T-cell (primary cell): ENCODE measurements around the gene MRPL12. TPM values are rescaled to one million over a fixed set of nuclear protein-coding genes. Genes with fewer than 3 reads are reported as not detected.

Experiments
- ATAC-seq, 4 experiments: fragments of 200-7000 bp in 3 of 4; fragments of 150-1000 bp in 1 of 4; cut with Tn5 transposase; replicated peaks in 1 of 4; 1 replicate in 3 of 4; 2 replicates in 1 of 4; pipeline ENCODE4 v1.10.0; 2021; ENCODE audit warnings: moderate library complexity in 3 of 4, mild to moderate bottlenecking in 2 of 4, moderate number of reproducible peaks in 1 of 4
- CTCF ChIA-PET, 2 donors: fragments of 300-600 bp; sonication (Branson Sonifier 250); formaldehyde crosslinking; loops; one replicate each; lab custom pipeline; 2022; ENCODE audit warnings: antibody characterized with exemption in 2 of 2; lab: Charles Lee
- POLR2A ChIA-PET, 2 donors: fragments of 300-600 bp; sonication (Branson Sonifier 250); formaldehyde crosslinking; loops; one replicate each; lab custom pipeline; 2022; ENCODE audit warnings: antibody characterized with exemption in 2 of 2; lab: Charles Lee
- DNase-seq, 35 experiments: peaks; one replicate each; pipeline versions ENCODE4 v3.0.0 to v3.0.0-alpha.2; 2013 to 2023
- H3K27ac ChIP-seq: one replicate; pipeline ENCODE4 v1.5.1; 2013; ENCODE audit warnings: low read length
- H3K27me3 ChIP-seq, 2 experiments: replicated peaks in 1 of 2; 1 replicate in 1 of 2; 2 replicates in 1 of 2; pipeline versions ENCODE4 v1.6.1 to v1.7.0; 2013; ENCODE audit warnings: low read length in 1 of 2, mixed read lengths in 1 of 2; ENCODE audit not compliant: control insufficient read depth in 2 of 2, insufficient read depth in 2 of 2; ENCODE audit errors: extremely low read depth in 1 of 2
- H3K36me3 ChIP-seq, 2 donors: 1 replicate in 1 of 2; 2 replicates in 1 of 2; pipeline versions ENCODE4 v1.6.1 to v1.7.0; 2013; ENCODE audit warnings: low read length in 1 of 2; ENCODE audit not compliant: control insufficient read depth in 2 of 2, insufficient read depth in 1 of 2; ENCODE audit errors: extremely low read depth in 1 of 2
- H3K4me1 ChIP-seq, 2 experiments: 1 replicate in 1 of 2; 2 replicates in 1 of 2; pipeline versions ENCODE4 v1.6.1 to v1.7.0; 2013; ENCODE audit warnings: low read length in 2 of 2, mixed read lengths in 1 of 2; ENCODE audit not compliant: insufficient read depth in 2 of 2, control insufficient read depth in 1 of 2; ENCODE audit errors: extremely low read depth in 1 of 2
- H3K4me3 ChIP-seq, 2 donors: 1 replicate in 1 of 2; 2 replicates in 1 of 2; pipeline versions ENCODE4 v1.5.1 to v1.7.0; 2013; ENCODE audit warnings: mild to moderate bottlenecking in 2 of 2, low read length in 1 of 2, moderate library complexity in 1 of 2; ENCODE audit not compliant: control insufficient read depth in 1 of 2; ENCODE audit errors: extremely low read depth in 1 of 2
- H3K9me3 ChIP-seq: 2 replicates; pipeline ENCODE4 v1.7.0; 2013
- H3K27ac Mint-ChIP-seq, 2 donors: one replicate each; pipeline ENCODE4 v1.8.0; 2020 to 2021; ENCODE audit warnings: mild to moderate bottlenecking in 2 of 2, mixed read lengths in 2 of 2
- H3K27me3 Mint-ChIP-seq, 2 donors: one replicate each; pipeline ENCODE4 v1.8.0; 2021 to 2022; ENCODE audit warnings: mixed read lengths in 2 of 2
- H3K36me3 Mint-ChIP-seq: one replicate; pipeline ENCODE4 v1.8.0; 2021; ENCODE audit warnings: mixed read lengths
- H3K4me1 Mint-ChIP-seq, 3 donors: one replicate each; pipeline ENCODE4 v1.8.0; 2020 to 2022; ENCODE audit warnings: mixed read lengths in 3 of 3, mild to moderate bottlenecking in 1 of 3
- H3K4me3 Mint-ChIP-seq, 3 donors: one replicate each; pipeline ENCODE4 v1.8.0; 2020 to 2022; ENCODE audit warnings: mild to moderate bottlenecking in 3 of 3, mixed read lengths in 3 of 3, moderate library complexity in 3 of 3
- H3K9me3 Mint-ChIP-seq, 3 donors: one replicate each; pipeline ENCODE4 v1.8.0; 2020 to 2022; ENCODE audit warnings: mixed read lengths in 3 of 3
- WGBS: methylation state at CpG from one replicate; pipeline ENCODE4 v1.1.5; 2013; ENCODE audit warnings: missing lambda C conversion rate; ENCODE audit not compliant: insufficient coverage; 5-methylcytosine and 5-hydroxymethylcytosine counted together
- total RNA-seq, 35 experiments: library from RNA in 6 of 35; stranded (reverse) in 6 of 35; fragments of 120-200 nt in 1 of 35; gene quantifications; one replicate each; pipeline versions ENCODE4 v1.2.1 to v1.2.4 and lab custom pipeline; 2013 to 2026

The MRPL12 gene
- total RNA-seq, 5 donors from 2014 or later (not counting 1 experiment from before 2014, with no cell fraction given): 18.5 to 33.5 (median 31.4) TPM

GRCh38 chr17:81688616-81689015 lies 14.6 kb upstream of the MRPL12 start:
- peaks cover 40 to 72% of the 10 kb centered on the region in 2 donors for H3K36me3 ChIP-seq
- H3K4me1 Mint-ChIP-seq: peaks cover 23 to 35% (median 31%) of the 10 kb centered on the region in 3 donors
- no peak overlapping the region for H3K4me3 ChIP-seq
- ChIA-PET CTCF (no interaction called here), POLR2A (no interaction called here)
- H3K4me1 ChIP-seq: peaks cover 9 to 41% of the 10 kb centered on the region in 2 experiments
- peaks cover 35% of the 10 kb centered on the region for H3K36me3 Mint-ChIP-seq
- no peaks in the 10 kb centered on the region for H3K27me3 ChIP-seq
- peak overlapping the region in 1 of 2 donors; percentile 5 for H3K27ac Mint-ChIP-seq
- no peaks in the 10 kb centered on the region for H3K27me3 Mint-ChIP-seq
- no peaks in the 10 kb centered on the region for H3K9me3 ChIP-seq
- no peak overlapping the region for H3K27ac ChIP-seq
- 94% methylated on average over 9 of the region's 14 CpGs for WGBS
- H3K4me3 Mint-ChIP-seq: no peak overlapping the region
- no peaks in the 10 kb centered on the region for H3K9me3 Mint-ChIP-seq
- no peak for ATAC-seq
- DNase-seq: no peak

- 90% methylated on average over 17 of the region's 18 CpGs for WGBS
- Mint-ChIP-seq H3K36me3 (peaks cover 33% of the 10 kb centered on the region), H3K9me3 (no peaks in the 10 kb centered on the region), H3K4me1 (peaks cover 13 to 25% (median 23%) of the 10 kb centered on the region in 3 donors), H3K4me3 (no peak overlapping the region), H3K27ac (no peak overlapping the region), H3K27me3 (no peaks in the 10 kb centered on the region)
- POLR2A ChIA-PET: no interaction called here
- Histone ChIP-seq H3K9me3 (no peaks in the 10 kb centered on the region), H3K4me1 (peaks cover 3 to 31% of the 10 kb centered on the region in 2 experiments), H3K36me3 (peaks cover 48 to 87% of the 10 kb centered on the region in 2 donors), H3K4me3 (no peak overlapping the region), H3K27ac (no peak overlapping the region), H3K27me3 (no peaks in the 10 kb centered on the region)
- CTCF ChIA-PET: no interaction called here
- ATAC-seq (no peak), DNase-seq (no peak)
These were observed 13.1 kb upstream of the MRPL12 start for GRCh38 chr17:81690066-81690465.

- ChIA-PET POLR2A (no interaction called here), CTCF (no interaction called here)
- no peak overlapping the region for H3K27ac Mint-ChIP-seq
- H3K9me3 Mint-ChIP-seq: no peaks in the 10 kb centered on the region
- WGBS: 94% methylated on average over 13 of the region's 17 CpGs
- peaks cover 0 to 27% of the 10 kb centered on the region in 2 experiments for H3K4me1 ChIP-seq
- H3K27me3 Mint-ChIP-seq: no peaks in the 10 kb centered on the region
- peaks cover 9 to 20% (median 18%) of the 10 kb centered on the region in 3 donors for H3K4me1 Mint-ChIP-seq
- no peak overlapping the region for H3K27ac ChIP-seq
- H3K4me3 ChIP-seq: no peak overlapping the region
- peaks cover 33% of the 10 kb centered on the region for H3K36me3 Mint-ChIP-seq
- no peaks in the 10 kb centered on the region for H3K27me3 ChIP-seq
- peaks cover 53 to 91% of the 10 kb centered on the region in 2 donors for H3K36me3 ChIP-seq
- DNase-seq: no peak
- no peaks in the 10 kb centered on the region for H3K9me3 ChIP-seq
- no peak for ATAC-seq
- H3K4me3 Mint-ChIP-seq: no peak overlapping the region
These were observed 12.6 kb upstream of the MRPL12 start for GRCh38 chr17:81690549-81690948.

- Mint-ChIP-seq H3K27ac (no peak overlapping the region), H3K27me3 (no peaks in the 10 kb centered on the region), H3K9me3 (no peaks in the 10 kb centered on the region), H3K4me1 (peaks cover 9 to 15% (median 14%) of the 10 kb centered on the region in 3 donors), H3K4me3 (no peak overlapping the region), H3K36me3 (peaks cover 31% of the 10 kb centered on the region)
- H3K4me3 ChIP-seq: no peak overlapping the region
- ChIA-PET CTCF (no interaction called here), POLR2A (no interaction called here)
- H3K27ac ChIP-seq: no peak overlapping the region
- H3K27me3 ChIP-seq: no peaks in the 10 kb centered on the region
- DNase-seq (no peak), ATAC-seq (no peak)
- no peaks in the 10 kb centered on the region for H3K9me3 ChIP-seq
- peaks cover 0 to 20% of the 10 kb centered on the region in 2 experiments for H3K4me1 ChIP-seq
- WGBS: 95% methylated on average over 11 of the region's 18 CpGs
- H3K36me3 ChIP-seq: peaks cover 57 to 93% of the 10 kb centered on the region in 2 donors
These were observed 12.0 kb upstream of the MRPL12 start for GRCh38 chr17:81691196-81691595.

GRCh38 chr17:81691608-81692007 lies 11.6 kb upstream of the MRPL12 start:
- Histone ChIP-seq H3K36me3 (peaks cover 56 to 93% of the 10 kb centered on the region in 2 donors), H3K27me3 (no peaks in the 10 kb centered on the region), H3K9me3 (no peaks in the 10 kb centered on the region), H3K4me1 (peaks cover 0 to 16% of the 10 kb centered on the region in 2 experiments), H3K4me3 (no peak overlapping the region), H3K27ac (no peak overlapping the region)
- H3K4me3 Mint-ChIP-seq: no peak overlapping the region
- H3K4me1 Mint-ChIP-seq: peaks cover 9 to 13% (median 12%) of the 10 kb centered on the region in 3 donors
- no peak for ATAC-seq
- H3K36me3 Mint-ChIP-seq: peaks cover 29% of the 10 kb centered on the region
- no peaks in the 10 kb centered on the region for H3K9me3 Mint-ChIP-seq
- POLR2A ChIA-PET: no interaction called here
- DNase-seq: no peak
- CTCF ChIA-PET: no interaction called here
- H3K27ac Mint-ChIP-seq: no peak overlapping the region
- no peaks in the 10 kb centered on the region for H3K27me3 Mint-ChIP-seq
- 97% methylated on average over 10 of the region's 20 CpGs for WGBS

- H3K9me3 Mint-ChIP-seq: no peaks in the 10 kb centered on the region
- CTCF ChIA-PET: no interaction called here
- no peak overlapping the region for H3K27ac Mint-ChIP-seq
- Histone ChIP-seq H3K27ac (no peak overlapping the region), H3K4me3 (no peak overlapping the region), H3K36me3 (peaks cover 58 to 93% of the 10 kb centered on the region in 2 donors), H3K9me3 (no peaks in the 10 kb centered on the region), H3K4me1 (peaks cover 0 to 10% of the 10 kb centered on the region in 2 experiments), H3K27me3 (no peaks in the 10 kb centered on the region)
- POLR2A ChIA-PET: no interaction called here
- H3K36me3 Mint-ChIP-seq: peaks cover 33% of the 10 kb centered on the region
- WGBS: 96% methylated on average over 19 of the region's 35 CpGs
- peaks cover 0 to 6% (median 3%) of the 10 kb centered on the region in 3 donors for H3K4me1 Mint-ChIP-seq
- no peak overlapping the region for H3K4me3 Mint-ChIP-seq
- no peak for DNase-seq
- no peak for ATAC-seq
- H3K27me3 Mint-ChIP-seq: no peaks in the 10 kb centered on the region
These were observed 9.5 kb upstream of the MRPL12 start for GRCh38 chr17:81693509-81694210.
